Measurements from ENCODE around the gene ZNF783.

DNA sequence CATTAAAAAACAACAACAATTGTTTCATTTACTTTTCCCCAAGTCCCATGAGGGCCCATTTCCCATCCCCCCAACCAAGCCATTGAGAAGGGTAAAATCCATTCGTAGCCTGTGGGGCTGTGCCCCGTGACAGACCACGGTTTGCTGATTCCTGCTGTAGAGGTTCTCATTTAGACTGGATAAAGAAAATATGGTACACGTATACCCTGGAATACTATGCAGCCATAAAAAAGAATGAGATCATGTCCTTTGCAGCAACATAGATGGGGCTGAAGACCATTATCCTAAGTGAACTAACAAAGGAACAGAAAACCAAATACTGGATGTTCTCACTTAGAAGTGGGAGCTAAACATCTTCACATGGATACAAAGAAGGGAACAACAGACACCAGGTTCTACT, 44.9 kb downstream of the ZNF783 start:
- TF ChIP-seq, protein P1, sequence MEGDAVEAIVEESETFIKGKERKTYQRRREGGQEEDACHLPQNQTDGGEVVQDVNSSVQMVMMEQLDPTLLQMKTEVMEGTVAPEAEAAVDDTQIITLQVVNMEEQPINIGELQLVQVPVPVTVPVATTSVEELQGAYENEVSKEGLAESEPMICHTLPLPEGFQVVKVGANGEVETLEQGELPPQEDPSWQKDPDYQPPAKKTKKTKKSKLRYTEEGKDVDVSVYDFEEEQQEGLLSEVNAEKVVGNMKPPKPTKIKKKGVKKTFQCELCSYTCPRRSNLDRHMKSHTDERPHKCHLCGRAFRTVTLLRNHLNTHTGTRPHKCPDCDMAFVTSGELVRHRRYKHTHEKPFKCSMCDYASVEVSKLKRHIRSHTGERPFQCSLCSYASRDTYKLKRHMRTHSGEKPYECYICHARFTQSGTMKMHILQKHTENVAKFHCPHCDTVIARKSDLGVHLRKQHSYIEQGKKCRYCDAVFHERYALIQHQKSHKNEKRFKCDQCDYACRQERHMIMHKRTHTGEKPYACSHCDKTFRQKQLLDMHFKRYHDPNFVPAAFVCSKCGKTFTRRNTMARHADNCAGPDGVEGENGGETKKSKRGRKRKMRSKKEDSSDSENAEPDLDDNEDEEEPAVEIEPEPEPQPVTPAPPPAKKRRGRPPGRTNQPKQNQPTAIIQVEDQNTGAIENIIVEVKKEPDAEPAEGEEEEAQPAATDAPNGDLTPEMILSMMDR (conservative IDR thresholded peaks at IDR 0.05), result no peak
- TF ChIP-seq ZFX (IDR thresholded peaks at IDR 0.05), result no peak
